NCI-H187 (cell line): ENCODE measurements around the gene MAML1.

ENCODE experiments used
- DNase-seq, 2 experiments: peaks; one replicate each; lab custom pipeline; 2025; lab: John Stamatoyannopoulos, UW

The MAML1 gene

GRCh38 chr5:179795049-179795862 lies 62.6 kb downstream of the MAML1 start:
- peak; percentile 56 to 72 for DNase-seq

GRCh38 chr5:179795863-179796833 lies 63.5 kb downstream of the MAML1 start:
- peak; percentile 54 to 86 for DNase-seq

- DNase-seq: no peak
Measured at GRCh38 chr5:179796877-179797608, 64.4 kb downstream of the MAML1 start.

- DNase-seq: no peak
Measured at GRCh38 chr5:179797741-179798140, 65.1 kb downstream of the MAML1 start.

- no peak for DNase-seq
Measured at GRCh38 chr5:179798144-179798770, 65.6 kb downstream of the MAML1 start.

- DNase-seq: no peak
Measured at GRCh38 chr5:179798771-179799643, 66.4 kb downstream of the MAML1 start.

- DNase-seq: no peak
Measured at GRCh38 chr5:179799644-179799973, 67.0 kb downstream of the MAML1 start.

GRCh38 chr5:179800071-179800695 lies 67.6 kb downstream of the MAML1 start:
- DNase-seq: no peak

GRCh38 chr5:179800696-179801201 lies 68.1 kb downstream of the MAML1 start:
- no peak for DNase-seq

- peak; percentile 31 to 86 for DNase-seq
Measured at GRCh38 chr5:179801304-179802206, 68.9 kb downstream of the MAML1 start.

GRCh38 chr5:179802207-179802883 lies 69.7 kb downstream of the MAML1 start:
- no peak for DNase-seq

- DNase-seq: peak; percentile 63 to 80
Measured at GRCh38 chr5:179802950-179803562, 70.4 kb downstream of the MAML1 start.

- DNase-seq: peak in 1 of 2 experiments; percentile 29
Measured at GRCh38 chr5:179803651-179804554, 71.3 kb downstream of the MAML1 start.

- no peak for DNase-seq
Measured at GRCh38 chr5:179804555-179804947, 71.9 kb downstream of the MAML1 start.

- no peak for DNase-seq
Measured at GRCh38 chr5:179805070-179805528, 72.5 kb downstream of the MAML1 start.

GRCh38 chr5:179805529-179806249 lies 73.1 kb downstream of the MAML1 start:
- no peak for DNase-seq
